HG03575 (cell line): ENCODE results near the gene GATA1.

Source experiments
- ATAC-seq: cut with Tn5 transposase; IDR thresholded peaks from one replicate; pipeline ENCODE4 v1.9.1; 2021; ENCODE audit not compliant: unreplicated experiment, insufficient number of reproducible peaks, low FRiP score; ENCODE audit errors: extremely low read depth

GATA1 gene

GRCh38 chrX:48786341-48786800 is at the start of gene GATA1:
Gene GATA1 (plus strand): TSS chrX:48786590. CDS start chrX:48791110, 4,520 bp downstream.
- no peak for ATAC-seq

- no peak for ATAC-seq
Measured at GRCh38 chrX:48736878-48737212, 49.5 kb upstream of the GATA1 start.

GRCh38 chrX:48737213-48737938 is 49.0 kb upstream of the GATA1 start:
- ATAC-seq = no peak

- ATAC-seq = no peak
Measured at GRCh38 chrX:48737940-48738339, 48.5 kb upstream of the GATA1 start.

- ATAC-seq = no peak
Measured at GRCh38 chrX:48741834-48742233, 44.6 kb upstream of the GATA1 start.

- ATAC-seq = no peak
Measured at GRCh38 chrX:48745222-48745621, 41.2 kb upstream of the GATA1 start.

DNA sequence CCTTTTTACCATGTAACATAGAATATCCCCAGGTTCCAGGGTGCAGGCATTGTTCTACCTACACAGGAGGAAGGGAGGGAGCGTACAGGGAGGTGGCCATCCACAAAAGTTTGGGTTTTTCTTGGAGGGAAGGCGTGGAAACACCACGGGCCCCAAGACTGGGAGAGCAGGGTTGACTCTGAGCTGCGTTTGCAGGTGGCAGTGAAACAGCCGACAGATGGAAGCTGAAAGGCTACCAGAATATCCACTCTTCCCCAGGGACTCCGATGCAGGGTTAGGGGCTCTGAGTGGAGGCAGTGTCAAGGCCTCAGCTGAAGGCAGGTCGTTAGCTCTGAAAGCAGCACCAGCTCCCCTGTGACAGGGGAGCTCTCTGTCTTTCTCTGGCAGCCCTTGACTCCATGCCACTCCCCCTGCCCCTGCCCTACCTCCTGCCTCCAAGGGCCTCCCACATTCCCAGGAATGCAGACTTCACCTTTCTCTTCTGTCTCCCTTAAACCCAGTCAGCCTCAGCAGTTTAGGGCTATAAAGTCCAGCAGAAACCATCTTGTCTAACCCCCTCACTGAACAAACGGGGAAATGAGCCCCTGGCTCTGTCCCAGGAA is 38.9 kb upstream of the GATA1 start:
- ATAC-seq = no peak

- ATAC-seq = no peak
Measured at GRCh38 chrX:48749182-48749581, 37.2 kb upstream of the GATA1 start.

DNA sequence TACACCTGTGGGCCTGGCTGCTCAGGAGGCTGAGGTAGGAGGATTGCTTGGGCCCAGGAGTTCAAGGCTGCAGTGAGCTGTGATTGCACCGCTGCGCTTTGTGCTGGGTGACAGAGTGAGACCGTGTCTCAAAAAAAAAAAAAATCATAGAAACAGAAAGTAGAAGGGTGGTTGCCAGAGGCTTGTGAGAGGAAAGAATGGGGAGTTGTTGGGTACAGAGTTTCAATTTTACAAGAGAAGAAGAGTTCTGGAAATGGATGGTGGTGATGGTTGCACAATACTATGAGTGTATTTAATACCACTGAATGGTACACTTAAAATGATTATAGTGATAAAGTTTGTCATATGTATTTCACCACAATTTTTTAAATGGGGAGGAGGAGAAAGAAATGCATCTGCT is 35.0 kb upstream of the GATA1 start:
- no peak for ATAC-seq

GRCh38 chrX:48752498-48752897 is 33.9 kb upstream of the GATA1 start:
- ATAC-seq = no peak

GRCh38 chrX:48753708-48754228 is 32.6 kb upstream of the GATA1 start:
- no peak for ATAC-seq

GRCh38 chrX:48754238-48754637 is 32.2 kb upstream of the GATA1 start:
- ATAC-seq = no peak

GRCh38 chrX:48761674-48762471 is 24.5 kb upstream of the GATA1 start, which contains the start of gene GLOD5:
Gene GLOD5 (plus strand): TSS chrX:48761747. CDS start chrX:48761791, 44 bp downstream.
- ATAC-seq = no peak

GRCh38 chrX:48769230-48769629 is 17.2 kb upstream of the GATA1 start:
- no peak for ATAC-seq

DNA sequence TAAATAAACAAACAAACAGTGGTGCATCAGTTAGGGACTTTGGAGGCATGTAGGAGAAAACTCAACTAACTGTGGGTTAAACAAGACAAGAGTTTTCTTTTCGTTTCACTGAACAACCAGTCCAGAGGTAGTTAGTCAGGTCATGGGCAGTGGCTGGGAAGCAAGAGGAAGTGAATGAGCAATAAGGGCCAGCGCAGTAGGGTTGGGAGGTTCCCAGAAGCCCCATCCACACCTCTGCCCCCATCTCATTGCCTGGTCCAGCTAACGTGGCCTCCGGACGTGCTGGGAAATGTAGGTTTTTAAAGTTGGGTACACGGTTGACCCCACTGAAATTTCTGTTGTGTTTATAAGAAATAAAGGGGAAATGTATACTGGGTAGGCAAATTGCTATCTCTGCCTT is 16.1 kb upstream of the GATA1 start:
- no peak for ATAC-seq

DNA sequence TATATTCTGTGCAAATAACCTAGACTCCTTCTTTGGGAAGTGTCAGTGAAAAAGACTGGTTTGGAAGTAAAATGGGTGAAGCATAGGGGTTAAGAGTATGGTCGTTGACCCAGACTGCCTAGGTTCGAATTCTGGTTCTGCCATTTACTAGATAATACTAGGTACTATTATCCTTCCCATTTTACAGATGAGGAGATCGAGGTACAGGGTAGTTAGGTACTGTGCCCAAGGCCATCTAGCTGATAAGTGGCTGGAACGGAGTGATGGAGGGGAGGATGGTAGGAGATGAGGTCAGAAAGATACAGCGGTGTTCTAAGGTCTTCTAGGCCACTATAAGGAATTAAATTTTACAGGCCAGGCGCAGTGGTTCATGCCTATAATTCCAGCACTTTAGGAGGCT is 13.8 kb upstream of the GATA1 start:
- ATAC-seq = no peak

GRCh38 chrX:48776818-48777439 is 9.5 kb upstream of the GATA1 start:
- ATAC-seq = no peak

- ATAC-seq = no peak
Measured at GRCh38 chrX:48779399-48779798, 7.0 kb upstream of the GATA1 start.

DNA sequence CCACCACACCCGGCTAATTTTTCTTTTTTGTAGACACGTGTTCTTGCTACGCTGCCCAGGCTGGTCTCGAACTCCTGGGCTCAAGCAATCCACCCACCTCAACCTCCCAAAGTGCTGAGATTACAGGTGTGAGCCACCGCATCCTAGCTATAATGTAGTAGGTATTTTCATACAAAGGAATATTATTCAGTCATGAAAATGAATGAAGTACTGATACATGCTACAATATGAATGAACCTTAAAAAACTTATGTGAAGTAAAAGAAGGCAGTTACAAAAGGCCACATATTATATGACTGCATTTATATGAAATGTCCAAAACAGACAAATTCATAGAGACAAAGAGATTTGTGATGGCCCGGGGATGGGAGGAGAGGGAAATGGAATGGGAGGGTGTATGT is 4.7 kb upstream of the GATA1 start:
- ATAC-seq = no peak
